Astrocyte (in vitro differentiated cells and primary cell): ENCODE measurements around the gene OTUD3. TPM values are rescaled to one million over a fixed set of nuclear protein-coding genes. Genes with fewer than 3 reads are reported as not detected.

ENCODE experiments used
- DNase-seq: peaks from one replicate; pipeline ENCODE4 v3.0.0-alpha.2; 2010; ENCODE audit warnings: low read depth
- FAIRE-seq: peaks from 2 replicates; lab custom pipeline; 2011; peaks lifted over from hg19 to GRCh38; lab: Jason Lieb, UNC
- H2AFZ ChIP-seq: 2 replicates; pipeline ENCODE4 v1.6.0; 2012; ENCODE audit warnings: low read depth, low read length, inconsistent platforms
- H3K27ac ChIP-seq: 2 replicates; pipeline ENCODE4 v1.5.1; 2011; ENCODE audit warnings: low read depth, low read length, inconsistent platforms
- H3K27me3 ChIP-seq: 2 replicates; pipeline ENCODE4 v1.6.0; 2011; ENCODE audit warnings: low read length, inconsistent platforms; ENCODE audit not compliant: insufficient read depth
- H3K36me3 ChIP-seq: 2 replicates; pipeline ENCODE4 v1.5.1; 2011; ENCODE audit warnings: low read length, inconsistent platforms; ENCODE audit not compliant: insufficient read depth
- H3K4me1 ChIP-seq: 2 replicates; pipeline ENCODE4 v1.5.1; 2011; ENCODE audit warnings: low read length, inconsistent platforms; ENCODE audit not compliant: insufficient read depth
- H3K4me2 ChIP-seq: 2 replicates; pipeline ENCODE4 v1.6.0; 2012; ENCODE audit warnings: low read length, inconsistent platforms
- H3K4me3 ChIP-seq: 2 replicates; pipeline ENCODE4 v1.5.1; 2011; ENCODE audit warnings: low read depth, mild to moderate bottlenecking, low read length, inconsistent platforms; ENCODE audit not compliant: insufficient read depth
- H3K79me2 ChIP-seq: 2 replicates; pipeline ENCODE4 v1.6.0; 2012; ENCODE audit warnings: mild to moderate bottlenecking, low read length, inconsistent platforms; ENCODE audit not compliant: insufficient read depth
- H3K9ac ChIP-seq: 2 replicates; pipeline ENCODE4 v1.6.0; 2012; ENCODE audit warnings: mild to moderate bottlenecking, low read length, inconsistent platforms
- H3K9me3 ChIP-seq: 2 replicates; pipeline ENCODE4 v1.5.1; 2012; ENCODE audit warnings: low read depth, mild to moderate bottlenecking, low read length, inconsistent platforms; ENCODE audit not compliant: insufficient read depth
- H4K20me1 ChIP-seq: 2 replicates; pipeline ENCODE4 v1.6.0; 2012; ENCODE audit warnings: low read length, inconsistent platforms; ENCODE audit not compliant: insufficient read depth
- H3K27ac Mint-ChIP-seq: one replicate; pipeline ENCODE4 v1.8.0; 2021; ENCODE audit warnings: mild to moderate bottlenecking, mixed read lengths; ENCODE audit not compliant: unreplicated experiment
- H3K27me3 Mint-ChIP-seq: one replicate; pipeline ENCODE4 v1.8.0; 2021; ENCODE audit warnings: low read depth, mixed read lengths; ENCODE audit not compliant: unreplicated experiment
- H3K36me3 Mint-ChIP-seq: one replicate; pipeline ENCODE4 v1.8.0; 2021; ENCODE audit warnings: low read depth, mixed read lengths; ENCODE audit not compliant: unreplicated experiment
- H3K4me1 Mint-ChIP-seq: one replicate; pipeline ENCODE4 v1.8.0; 2021; ENCODE audit warnings: low read depth, mixed read lengths; ENCODE audit not compliant: unreplicated experiment
- H3K4me3 Mint-ChIP-seq: one replicate; pipeline ENCODE4 v1.8.0; 2021; ENCODE audit warnings: mild to moderate bottlenecking, moderate library complexity, mixed read lengths; ENCODE audit not compliant: unreplicated experiment
- H3K9me3 Mint-ChIP-seq: one replicate; pipeline ENCODE4 v1.8.0; 2021; ENCODE audit warnings: mild to moderate bottlenecking, mixed read lengths; ENCODE audit not compliant: unreplicated experiment
- EZH2 ChIP-seq: IDR thresholded peaks from 2 replicates; pipeline ENCODE4 v1.6.1; 2012; ENCODE audit warnings: mild to moderate bottlenecking, low read length, inconsistent platforms; ENCODE audit not compliant: insufficient read depth
- total RNA-seq: library from RNA; stranded (reverse); gene quantifications from 2 replicates; pipeline ENCODE4 v1.2.1, GENCODE V29; 2021
- TF ChIP-seq, protein P1 (sequence below): IDR thresholded peaks from 2 replicates; pipeline ENCODE4 v1.5.1; 2011; ENCODE audit warnings: low read depth, mild to moderate bottlenecking, inconsistent platforms, low read length, moderate library complexity; ENCODE audit not compliant: insufficient read depth

OTUD3 gene
- total RNA-seq, 1 donor from 2014 or later, result 10.6 TPM

GRCh38 chr1:19945914-19946313 is 63.7 kb downstream of the OTUD3 start:
- no peak overlapping the region for H3K27ac ChIP-seq
- no peak for FAIRE-seq
- no peaks in the 10 kb centered on the region for H3K9me3 ChIP-seq
- TF ChIP-seq EZH2, result no peak
- TF ChIP-seq, protein P1, sequence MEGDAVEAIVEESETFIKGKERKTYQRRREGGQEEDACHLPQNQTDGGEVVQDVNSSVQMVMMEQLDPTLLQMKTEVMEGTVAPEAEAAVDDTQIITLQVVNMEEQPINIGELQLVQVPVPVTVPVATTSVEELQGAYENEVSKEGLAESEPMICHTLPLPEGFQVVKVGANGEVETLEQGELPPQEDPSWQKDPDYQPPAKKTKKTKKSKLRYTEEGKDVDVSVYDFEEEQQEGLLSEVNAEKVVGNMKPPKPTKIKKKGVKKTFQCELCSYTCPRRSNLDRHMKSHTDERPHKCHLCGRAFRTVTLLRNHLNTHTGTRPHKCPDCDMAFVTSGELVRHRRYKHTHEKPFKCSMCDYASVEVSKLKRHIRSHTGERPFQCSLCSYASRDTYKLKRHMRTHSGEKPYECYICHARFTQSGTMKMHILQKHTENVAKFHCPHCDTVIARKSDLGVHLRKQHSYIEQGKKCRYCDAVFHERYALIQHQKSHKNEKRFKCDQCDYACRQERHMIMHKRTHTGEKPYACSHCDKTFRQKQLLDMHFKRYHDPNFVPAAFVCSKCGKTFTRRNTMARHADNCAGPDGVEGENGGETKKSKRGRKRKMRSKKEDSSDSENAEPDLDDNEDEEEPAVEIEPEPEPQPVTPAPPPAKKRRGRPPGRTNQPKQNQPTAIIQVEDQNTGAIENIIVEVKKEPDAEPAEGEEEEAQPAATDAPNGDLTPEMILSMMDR, result no peak
- Mint-ChIP-seq H3K4me1 (peaks cover 5% of the 10 kb centered on the region), H3K27ac (no peak overlapping the region), H3K9me3 (peaks cover 5% of the 10 kb centered on the region), H3K27me3 (no peaks in the 10 kb centered on the region), H3K4me3 (no peak overlapping the region), H3K36me3 (no peaks in the 10 kb centered on the region)
- H3K27me3 ChIP-seq, result peaks cover 8% of the 10 kb centered on the region
- no peak overlapping the region for H3K4me3 ChIP-seq
- H3K79me2 ChIP-seq, result no peaks in the 10 kb centered on the region
- H4K20me1 ChIP-seq, result no peaks in the 10 kb centered on the region
- no peaks in the 10 kb centered on the region for H3K36me3 ChIP-seq
- no peak for DNase-seq
- H3K9ac ChIP-seq, result no peak overlapping the region
- no peak overlapping the region for H3K4me2 ChIP-seq
- H2AFZ ChIP-seq, result no peak overlapping the region
- no peaks in the 10 kb centered on the region for H3K4me1 ChIP-seq

DNA sequence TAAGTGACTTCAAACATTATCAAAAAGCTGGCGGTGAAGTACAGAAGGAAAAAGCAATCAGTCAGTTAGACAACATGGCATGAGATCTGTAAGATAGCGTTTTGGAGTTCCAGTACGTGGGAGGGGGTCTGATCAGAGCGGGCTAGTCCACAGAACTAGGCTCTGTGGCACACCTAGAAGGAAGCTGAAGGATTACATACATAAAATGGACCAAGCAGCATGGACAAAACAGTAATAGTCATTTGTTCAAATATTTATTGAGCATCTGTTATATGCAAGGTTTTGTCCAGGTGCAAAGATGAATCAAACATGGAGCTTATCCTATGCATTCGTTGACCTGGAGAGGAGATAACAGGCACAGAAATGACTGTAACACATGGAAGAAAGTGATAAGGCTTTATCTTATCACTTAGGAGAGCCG is 64.1 kb downstream of the OTUD3 start:
- TF ChIP-seq EZH2, result no peak
- TF ChIP-seq, protein P1, result no peak
- Histone ChIP-seq H3K4me2 (no peak overlapping the region), H4K20me1 (no peaks in the 10 kb centered on the region), H2AFZ (no peak overlapping the region), H3K27ac (no peak overlapping the region), H3K4me1 (no peaks in the 10 kb centered on the region), H3K9me3 (no peaks in the 10 kb centered on the region), H3K9ac (no peak overlapping the region), H3K4me3 (no peak overlapping the region), H3K27me3 (peaks cover 8% of the 10 kb centered on the region), H3K36me3 (no peaks in the 10 kb centered on the region), H3K79me2 (no peaks in the 10 kb centered on the region)
- DNase-seq, result no peak
- Mint-ChIP-seq H3K36me3 (no peaks in the 10 kb centered on the region), H3K4me1 (peaks cover 5% of the 10 kb centered on the region), H3K9me3 (peaks cover 3% of the 10 kb centered on the region), H3K4me3 (no peak overlapping the region), H3K27ac (no peak overlapping the region), H3K27me3 (no peaks in the 10 kb centered on the region)
- no peak for FAIRE-seq

GRCh38 chr1:19946971-19947370 is 64.8 kb downstream of the OTUD3 start:
- Histone ChIP-seq H3K9ac (no peak overlapping the region), H3K27me3 (peaks cover 6% of the 10 kb centered on the region), H3K9me3 (no peaks in the 10 kb centered on the region), H3K4me1 (no peaks in the 10 kb centered on the region), H3K36me3 (no peaks in the 10 kb centered on the region), H2AFZ (no peak overlapping the region), H3K79me2 (no peaks in the 10 kb centered on the region), H3K4me2 (no peak overlapping the region), H3K27ac (no peak overlapping the region), H3K4me3 (no peak overlapping the region), H4K20me1 (no peaks in the 10 kb centered on the region)
- Mint-ChIP-seq H3K9me3 (peaks cover 3% of the 10 kb centered on the region), H3K4me1 (peaks cover 5% of the 10 kb centered on the region), H3K27me3 (no peaks in the 10 kb centered on the region), H3K36me3 (no peaks in the 10 kb centered on the region), H3K27ac (no peak overlapping the region), H3K4me3 (no peak overlapping the region)
- DNase-seq, result no peak
- TF ChIP-seq, protein P1, result no peak
- no peak for TF ChIP-seq EZH2
- no peak for FAIRE-seq
